Lung (tissue), 12 donors: ENCODE measurements around the gene PRR12. TPM values are rescaled to one million over a fixed set of nuclear protein-coding genes. Genes with fewer than 3 reads are reported as not detected.

Experiments used
- ATAC-seq: fragments of 200-7000 bp; cut with Tn5 transposase; one replicate; pipeline ENCODE4 v1.9.1; 2020; ENCODE audit warnings: moderate number of reproducible peaks; ENCODE audit not compliant: insufficient read depth, low FRiP score
- DNase-seq, 3 donors: peaks; one replicate each; pipeline ENCODE4 v3.0.0-alpha.2; 2013 to 2017
- H3K27ac ChIP-seq, 2 donors: one replicate each; pipeline ENCODE4 v1.5.1; 2013; ENCODE audit warnings: mild to moderate bottlenecking in 2 of 2, moderate library complexity in 2 of 2, control low read depth in 1 of 2, inconsistent platforms in 1 of 2, low read depth in 1 of 2, low read length in 1 of 2
- H3K27me3 ChIP-seq, 3 donors: one replicate each; pipeline ENCODE4 v1.5.1; 2013; ENCODE audit warnings: low read length in 2 of 3; ENCODE audit not compliant: control insufficient read depth in 3 of 3, insufficient read depth in 3 of 3
- H3K36me3 ChIP-seq, 4 donors: one replicate each; pipeline ENCODE4 v1.5.1; 2013; ENCODE audit warnings: low read length in 4 of 4, mild to moderate bottlenecking in 1 of 4, moderate library complexity in 1 of 4; ENCODE audit not compliant: control insufficient read depth in 4 of 4, insufficient read depth in 4 of 4
- H3K4me1 ChIP-seq, 5 donors: one replicate each; pipeline ENCODE4 v1.5.1; 2013; ENCODE audit warnings: low read length in 5 of 5, mild to moderate bottlenecking in 2 of 5, moderate library complexity in 1 of 5; ENCODE audit not compliant: control insufficient read depth in 5 of 5, insufficient read depth in 5 of 5
- H3K4me3 ChIP-seq: one replicate; pipeline ENCODE4 v1.5.1; 2013; ENCODE audit warnings: mild to moderate bottlenecking, control low read depth, moderate library complexity
- H3K9ac ChIP-seq, 2 donors: one replicate each; pipeline ENCODE4 v1.5.1; 2013; ENCODE audit warnings: low read length in 2 of 2, control low read depth in 1 of 2; ENCODE audit not compliant: insufficient read depth in 1 of 2
- H3K9me3 ChIP-seq, 4 donors: one replicate each; pipeline ENCODE4 v1.5.1; 2013; ENCODE audit warnings: low read length in 3 of 4, mild to moderate bottlenecking in 1 of 4, moderate library complexity in 1 of 4; ENCODE audit not compliant: control insufficient read depth in 4 of 4, insufficient read depth in 3 of 4
- WGBS, 2 donors: extraction: QIAGEN DNeasy Blood & Tissue Kit; methylation state at CpG; one replicate each; pipeline ENCODE4 v1.1.7; 2013; 5-methylcytosine and 5-hydroxymethylcytosine counted together
- polyA plus RNA-seq, 2 donors: library from polyadenylated mRNA; stranded (reverse); fragments of 200-250 nt; gene quantifications; one replicate each; pipeline ENCODE4 v1.2.1, GENCODE V29; 2013
- total RNA-seq, 2 donors: library from RNA; depleted of rRNA in 1 of 2; stranded (reverse); fragments of >200 nt in 1 of 2; gene quantifications; one replicate each; pipeline ENCODE4 v1.2.1, GENCODE V29; 2014 to 2021
- TF ChIP-seq, protein P1 (sequence below): IDR thresholded peaks from 2 replicates; pipeline ENCODE4 v1.5.1; 2012; ENCODE audit warnings: mild to moderate bottlenecking; ENCODE audit errors: control extremely low read depth, extremely low read depth
- donor health status: control.
- donor health status: control.
- donor health status: Bipolar disorder and iron deficiency.
- donor health status: healthy.
- donor health status: DM: yes; HTN: yes; CAD: no.

PRR12 gene
- total and polyA plus RNA-seq, 4 donors, result 7.6 to 32.4 (median 16.8) TPM

DNA sequence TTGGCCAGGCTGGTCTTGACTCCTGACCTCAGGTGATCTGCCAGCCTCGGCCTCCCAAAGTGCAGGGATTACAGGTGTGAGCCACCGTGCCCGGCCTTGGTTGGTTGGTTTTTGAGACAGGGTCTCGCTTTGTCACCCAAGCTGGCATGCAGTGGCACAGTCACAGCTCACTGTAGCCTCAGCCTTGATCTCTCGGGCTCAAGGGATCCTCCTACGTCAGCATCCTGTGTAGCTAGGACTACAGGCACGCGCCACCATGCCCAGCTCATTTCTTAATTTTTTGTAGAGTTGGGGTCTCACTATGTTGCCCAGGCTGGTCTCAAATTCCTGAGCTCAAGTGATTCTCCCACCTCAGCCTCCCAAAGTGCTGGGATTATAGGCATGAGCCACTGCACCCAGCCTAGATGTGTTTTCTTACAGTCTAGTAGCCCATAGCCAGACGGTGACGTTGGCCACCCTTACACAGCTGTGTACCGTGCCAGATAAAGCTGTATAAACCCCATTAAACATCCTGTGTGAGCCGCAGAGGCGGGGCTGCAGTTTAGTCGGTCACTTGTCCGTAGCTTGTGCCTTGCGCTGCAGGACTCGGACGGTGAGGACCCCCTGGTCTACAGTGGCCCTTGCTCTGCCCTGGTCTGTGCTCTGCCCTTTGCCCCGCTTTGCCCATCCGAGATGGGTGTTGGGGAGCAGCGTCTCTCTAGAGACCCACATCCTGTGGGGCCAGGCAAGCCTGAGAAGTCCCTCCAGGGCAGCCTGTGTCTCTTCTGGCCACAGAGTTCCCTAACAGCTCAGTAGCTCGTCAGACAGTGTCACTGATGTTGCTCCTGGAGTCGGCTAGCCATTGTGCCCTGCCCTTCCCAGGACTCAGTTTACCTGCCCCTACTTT lies 64.8 kb downstream of the PRR12 start:
- no peaks in the 10 kb centered on the region for H3K9me3 ChIP-seq
- H3K36me3 ChIP-seq, result peaks cover 21 to 94% (median 46%) of the 10 kb centered on the region in 4 donors
- no peak for ATAC-seq
- H3K4me1 ChIP-seq, result no peaks in the 10 kb centered on the region
- WGBS, 2 donors, result 93% methylated on average over 23 of the region's 23 CpGs
- no peak for DNase-seq
- no peak overlapping the region for H3K9ac ChIP-seq
- no peak overlapping the region for H3K4me3 ChIP-seq
- H3K27ac ChIP-seq, result no peak overlapping the region
- TF ChIP-seq, protein P1, sequence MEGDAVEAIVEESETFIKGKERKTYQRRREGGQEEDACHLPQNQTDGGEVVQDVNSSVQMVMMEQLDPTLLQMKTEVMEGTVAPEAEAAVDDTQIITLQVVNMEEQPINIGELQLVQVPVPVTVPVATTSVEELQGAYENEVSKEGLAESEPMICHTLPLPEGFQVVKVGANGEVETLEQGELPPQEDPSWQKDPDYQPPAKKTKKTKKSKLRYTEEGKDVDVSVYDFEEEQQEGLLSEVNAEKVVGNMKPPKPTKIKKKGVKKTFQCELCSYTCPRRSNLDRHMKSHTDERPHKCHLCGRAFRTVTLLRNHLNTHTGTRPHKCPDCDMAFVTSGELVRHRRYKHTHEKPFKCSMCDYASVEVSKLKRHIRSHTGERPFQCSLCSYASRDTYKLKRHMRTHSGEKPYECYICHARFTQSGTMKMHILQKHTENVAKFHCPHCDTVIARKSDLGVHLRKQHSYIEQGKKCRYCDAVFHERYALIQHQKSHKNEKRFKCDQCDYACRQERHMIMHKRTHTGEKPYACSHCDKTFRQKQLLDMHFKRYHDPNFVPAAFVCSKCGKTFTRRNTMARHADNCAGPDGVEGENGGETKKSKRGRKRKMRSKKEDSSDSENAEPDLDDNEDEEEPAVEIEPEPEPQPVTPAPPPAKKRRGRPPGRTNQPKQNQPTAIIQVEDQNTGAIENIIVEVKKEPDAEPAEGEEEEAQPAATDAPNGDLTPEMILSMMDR, result no peak
- H3K27me3 ChIP-seq, result no peaks in the 10 kb centered on the region

DNA sequence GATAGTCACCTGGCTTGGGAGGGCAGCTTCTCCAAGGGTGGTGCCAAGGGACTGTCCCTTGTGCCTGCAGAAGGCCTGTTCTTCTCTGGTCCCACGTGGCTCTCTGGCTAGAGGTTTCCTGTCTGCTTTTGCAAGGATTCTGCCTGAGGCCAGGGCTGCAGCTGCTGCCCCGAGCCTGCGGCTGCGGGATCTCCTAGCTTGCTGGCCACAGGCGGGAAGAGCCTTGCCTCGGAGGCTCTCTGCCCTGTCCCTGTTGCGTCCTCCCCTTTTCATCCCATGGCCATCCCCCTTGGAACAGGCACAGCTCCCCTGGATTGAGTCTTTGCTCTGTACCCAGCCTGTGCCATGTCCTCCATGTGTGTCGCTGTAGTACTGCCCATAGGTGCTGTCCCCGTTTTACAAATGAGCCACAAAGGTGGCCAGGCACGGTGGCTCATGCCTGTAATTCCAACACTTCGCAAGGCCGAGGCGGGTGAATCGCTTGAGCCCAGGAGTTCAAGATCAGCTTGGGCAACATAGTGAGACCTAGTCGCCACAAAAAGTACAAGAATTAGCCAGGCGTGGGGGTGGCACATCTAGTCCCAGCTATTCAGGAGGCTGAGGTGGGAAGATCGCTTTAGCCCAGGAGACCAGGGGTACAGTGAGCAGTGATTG lies 65.6 kb downstream of the PRR12 start:
- H3K4me3 ChIP-seq, result no peak overlapping the region
- DNase-seq (no peak), ATAC-seq (no peak)
- no peak overlapping the region for H3K27ac ChIP-seq
- WGBS, 2 donors, result 93 to 94% methylated on average over 17 of the region's 17 CpGs
- H3K9me3 ChIP-seq, result no peaks in the 10 kb centered on the region
- no peak overlapping the region for H3K9ac ChIP-seq
- H3K27me3 ChIP-seq, result no peaks in the 10 kb centered on the region
- H3K4me1 ChIP-seq, result no peaks in the 10 kb centered on the region
- TF ChIP-seq, protein P1, result no peak
- H3K36me3 ChIP-seq, result peaks cover 15 to 93% (median 49%) of the 10 kb centered on the region in 4 donors

DNA sequence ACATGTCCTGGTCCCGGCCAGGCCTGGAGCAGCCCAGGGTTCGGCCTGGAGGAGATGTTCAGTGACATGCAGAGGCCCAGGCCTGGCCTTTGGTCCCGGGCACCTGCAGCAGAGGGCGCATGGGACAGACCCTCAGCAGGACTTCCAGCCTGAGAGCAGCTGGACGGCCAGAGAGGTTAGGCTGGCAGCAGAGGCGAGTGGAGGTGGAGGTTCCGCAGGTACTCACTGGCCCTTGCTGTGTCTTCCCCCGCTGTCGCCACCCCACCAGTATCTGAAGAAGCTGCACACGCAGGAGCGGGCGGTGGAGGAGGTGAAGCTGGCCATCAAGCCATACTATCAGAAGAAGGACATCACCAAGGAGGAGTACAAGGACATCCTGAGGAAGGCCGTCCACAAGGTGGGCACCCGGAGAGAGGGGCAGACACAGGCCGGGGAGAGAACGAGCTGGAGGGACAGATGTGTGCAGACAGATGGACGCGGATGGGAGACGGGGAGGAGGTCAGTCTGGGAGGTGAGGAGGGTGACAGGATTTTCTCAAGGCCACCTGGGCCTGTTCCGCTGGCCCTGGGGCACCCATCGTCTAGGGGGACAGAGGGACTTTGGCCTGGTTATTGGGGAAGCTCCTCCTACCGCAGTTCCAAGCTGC lies 66.6 kb downstream of the PRR12 start:
- DNase-seq (no peak), ATAC-seq (no peak)
- Histone ChIP-seq H3K9me3 (no peaks in the 10 kb centered on the region), H3K36me3 (peaks cover 11 to 92% (median 50%) of the 10 kb centered on the region in 4 donors), H3K9ac (no peak overlapping the region), H3K4me3 (no peak overlapping the region), H3K27me3 (no peaks in the 10 kb centered on the region), H3K27ac (no peak overlapping the region), H3K4me1 (no peaks in the 10 kb centered on the region)
- 93 to 95% methylated on average over 22 of the region's 22 CpGs for WGBS, 2 donors
- TF ChIP-seq, protein P1, result no peak
